Right lobe of liver (tissue), 6 donors: ENCODE results near the gene SLC46A2. TPM values are rescaled to one million over a fixed set of nuclear protein-coding genes. Genes with fewer than 3 reads are reported as not detected.

Experiments used
- ATAC-seq, 4 donors: fragments of 200-7000 bp; cut with Tn5 transposase; one replicate each; pipeline ENCODE4 v1.9.1; 2020; ENCODE audit warnings: mild to moderate bottlenecking in 4 of 4, moderate library complexity in 4 of 4
- DNase-seq, 3 donors: peaks; one replicate each; pipeline ENCODE4 v3.0.0-alpha.2; 2020
- H3K27ac ChIP-seq, 3 donors: fragments of 200-600 bp; one replicate each; pipeline ENCODE4 v1.8.0; 2022
- H3K27me3 ChIP-seq, 2 donors: fragments of 200-600 bp; one replicate each; pipeline ENCODE4 v1.8.0; 2022
- H3K36me3 ChIP-seq, 4 donors: fragments of 200-600 bp; sonication (generic) in 1 of 4; one replicate each; pipeline versions ENCODE4 v1.5.1 to v1.8.0; 2017 to 2022; ENCODE audit warnings: control low read depth in 1 of 4
- H3K4me1 ChIP-seq, 4 donors: fragments of 200-600 bp; sonication (generic) in 1 of 4; one replicate each; pipeline versions ENCODE4 v1.5.1 to v1.8.0; 2017 to 2022; ENCODE audit warnings: control low read depth in 1 of 4
- H3K4me3 ChIP-seq, 3 donors: fragments of 200-600 bp; one replicate each; pipeline ENCODE4 v1.8.0; 2022
- H3K9me3 ChIP-seq, 4 donors: fragments of 200-600 bp; sonication (generic) in 1 of 4; one replicate each; pipeline versions ENCODE4 v1.5.1 to v1.8.0; 2017 to 2022; ENCODE audit warnings: control low read depth in 1 of 4
- CTCF ChIP-seq, 4 donors: fragments of 200-600 bp in 3 of 4; fragments of 450-650 bp in 1 of 4; IDR thresholded peaks; one replicate each; pipeline versions ENCODE4 v1.5.1 to v1.8.0; 2016 to 2022; ENCODE audit warnings: antibody characterized with exemption in 4 of 4, mild to moderate bottlenecking in 2 of 4
- POLR2A ChIP-seq: fragments of 450-650 bp; IDR thresholded peaks from one replicate; pipeline ENCODE4 v1.6.1; 2017; ENCODE audit warnings: antibody characterized with exemption, mild to moderate bottlenecking
- WGBS: methylation state at CpG from one replicate; pipeline ENCODE4 v1.1.6; 2018; ENCODE audit warnings: low coverage, low lambda C conversion rate; ENCODE audit not compliant: insufficient coverage; ENCODE audit errors: missing lambda C conversion rate; 5-methylcytosine and 5-hydroxymethylcytosine counted together
- intact Hi-C, 2 donors: fragments of 100-400 bp; cut with DNase I; formaldehyde crosslinking; loops; one replicate each; pipeline versions ENCODE4 v1.11.2 to v1.14.1; 2022
- total RNA-seq, 6 experiments: library from RNA; depleted of rRNA in 2 of 6; stranded (reverse); fragments of >200 nt in 2 of 6; fragmentation: NEBNext Ultra II Directional in 3 of 6; extraction: Animal tissue kit (Norgen Biotek cat#: 25700) in 3 of 6; gene quantifications; one replicate each; pipeline versions ENCODE4 v1.1.0 to v1.2.4, GENCODE V29; 2016 to 2023
- donor health status: DM: no; HTN: yes; CAD: no.
- donor health status: DM: no; HTN: no; CAD: no.
- donor health status: DM: no; HTN: no; CAD: no.
- donor health status: DM: no; HTN: yes; CAD: no.
- donor health status: DM: no; HTN: yes; CAD: no.

Gene SLC46A2
- total RNA-seq, 6 experiments from 2014 or later, result 0.18 to 0.50 (median 0.25) TPM; not detected in 3

DNA sequence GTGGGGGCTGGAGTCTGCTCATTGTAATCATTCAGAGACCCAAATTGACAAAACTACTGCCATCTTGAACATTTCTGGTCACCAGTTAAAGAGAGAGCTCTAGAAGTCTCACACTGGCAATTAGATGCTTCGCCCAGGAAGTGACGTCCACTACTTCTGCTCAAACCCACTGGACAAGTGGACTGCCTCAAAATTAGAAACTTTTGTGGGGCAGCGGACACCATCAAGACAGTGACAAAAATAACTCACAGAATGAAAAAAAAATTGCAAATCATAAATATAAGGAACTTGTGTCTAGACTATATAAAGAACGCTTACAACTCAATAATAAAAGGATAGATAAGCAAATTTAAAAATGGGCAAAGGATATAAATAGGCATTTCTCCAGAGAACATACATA lies 9.8 kb upstream of the SLC46A2 start:
- ATAC-seq, result no peak
- no peak for TF ChIP-seq CTCF (IDR thresholded peaks at IDR 0.05)
- no peak for TF ChIP-seq POLR2A

DNA sequence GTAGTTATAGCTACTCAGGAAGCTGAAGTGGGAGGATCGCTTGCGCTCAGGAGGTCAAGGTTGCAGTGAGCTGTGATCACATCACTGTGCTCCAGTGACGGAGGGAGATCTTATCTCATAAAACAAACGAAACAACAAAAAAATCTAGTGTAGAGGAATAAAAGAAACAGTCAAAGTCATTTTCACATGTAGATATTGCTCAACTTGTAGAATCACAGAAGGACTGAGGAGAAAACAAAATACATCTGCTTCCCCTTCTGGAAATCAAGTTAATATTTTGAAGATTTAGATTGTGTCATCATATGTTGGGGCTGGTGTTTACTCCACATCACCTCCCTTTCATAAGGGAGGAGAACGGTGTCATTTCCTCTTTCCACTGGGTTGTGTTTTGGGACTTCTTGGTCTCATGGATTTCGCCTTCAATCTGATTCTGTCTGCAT lies 8.2 kb upstream of the SLC46A2 start:
- no peak overlapping the region for H3K27ac ChIP-seq
- no peaks in the 10 kb centered on the region for H3K9me3 ChIP-seq
- H3K27me3 ChIP-seq, result no peaks in the 10 kb centered on the region
- ATAC-seq (peak in 1 of 4 donors; percentile 19), DNase-seq (no peak)
- TF ChIP-seq CTCF (IDR thresholded peaks at IDR 0.05) (no peak), POLR2A (no peak)
- intact Hi-C loops, result no loop called here
- no peak overlapping the region for H3K4me3 ChIP-seq
- H3K36me3 ChIP-seq, result no peaks in the 10 kb centered on the region
- 29% methylated on average over 6 of the region's 6 CpGs for WGBS
- no peaks in the 10 kb centered on the region for H3K4me1 ChIP-seq

More for the DNA sequence above, 9.8 kb upstream of the SLC46A2 start:
- no peak for DNase-seq
- Histone ChIP-seq H3K27ac (no peak overlapping the region), H3K36me3 (no peaks in the 10 kb centered on the region), H3K9me3 (no peaks in the 10 kb centered on the region), H3K4me3 (no peak overlapping the region), H3K4me1 (no peaks in the 10 kb centered on the region), H3K27me3 (no peaks in the 10 kb centered on the region)
- WGBS, result 61% methylated on average over 4 of the region's 4 CpGs
- intact Hi-C loops, result loop anchor here (10.0 kb wide), 1 partner anchor 56 kb away; no protein-coding TSS in a partner anchor

GRCh38 chr9:112896131-112896530 lies 5.5 kb upstream of the SLC46A2 start:
- DNase-seq (no peak), ATAC-seq (no peak)
- 26% methylated on average over 3 of the region's 3 CpGs for WGBS
- Histone ChIP-seq H3K36me3 (no peaks in the 10 kb centered on the region), H3K4me1 (no peaks in the 10 kb centered on the region), H3K27me3 (no peaks in the 10 kb centered on the region), H3K4me3 (no peak overlapping the region), H3K9me3 (no peaks in the 10 kb centered on the region), H3K27ac (no peak overlapping the region)
- intact Hi-C loops, result no loop called here
- TF ChIP-seq POLR2A (no peak), CTCF (IDR thresholded peaks at IDR 0.05) (no peak)

DNA sequence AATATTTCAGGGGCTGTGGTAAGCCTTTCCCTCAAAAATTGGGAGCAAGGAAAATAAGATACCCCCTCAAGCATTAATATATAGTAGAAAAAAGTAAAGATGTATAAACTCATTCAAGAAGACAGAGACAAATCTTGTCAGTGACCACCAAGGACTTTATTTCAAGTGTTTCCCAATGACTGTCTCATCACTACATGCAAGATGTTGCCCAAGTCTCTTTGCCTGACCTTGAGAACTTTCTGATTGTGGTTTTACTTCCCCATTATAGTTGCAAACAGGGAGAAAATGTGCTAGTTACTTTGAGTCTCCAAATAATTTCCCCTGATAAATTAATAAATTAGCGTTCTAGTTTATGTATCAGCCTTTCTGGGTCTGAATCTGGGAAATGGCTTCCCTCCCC lies 4.0 kb upstream of the SLC46A2 start:
- no peak overlapping the region for H3K27ac ChIP-seq
- H3K4me1 ChIP-seq, result peaks cover 0 to 10% (median 0%) of the 10 kb centered on the region in 4 donors
- DNase-seq, result no peak
- no peak overlapping the region for H3K4me3 ChIP-seq
- H3K9me3 ChIP-seq, result no peaks in the 10 kb centered on the region
- no peaks in the 10 kb centered on the region for H3K36me3 ChIP-seq
- intact Hi-C loops, result no loop called here
- TF ChIP-seq POLR2A, result no peak
- no peak for TF ChIP-seq CTCF (IDR thresholded peaks at IDR 0.05)
- no peaks in the 10 kb centered on the region for H3K27me3 ChIP-seq
- peak in 1 of 4 donors; percentile 30 for ATAC-seq
- 73% methylated on average over 1 of the region's 1 CpG for WGBS

GRCh38 chr9:112894041-112894440 lies 3.4 kb upstream of the SLC46A2 start:
- TF ChIP-seq CTCF (IDR thresholded peaks at IDR 0.05), result no peak
- TF ChIP-seq POLR2A, result no peak
- intact Hi-C loops, result no loop called here
- peaks cover 0 to 10% (median 0%) of the 10 kb centered on the region in 4 donors for H3K4me1 ChIP-seq
- 100% methylated on average over 1 of the region's 1 CpG for WGBS
- H3K27me3 ChIP-seq, result no peaks in the 10 kb centered on the region
- DNase-seq (no peak), ATAC-seq (peak in 1 of 4 donors; percentile 11)
- no peak overlapping the region for H3K4me3 ChIP-seq
- H3K27ac ChIP-seq, result no peak overlapping the region
- no peaks in the 10 kb centered on the region for H3K36me3 ChIP-seq
- no peaks in the 10 kb centered on the region for H3K9me3 ChIP-seq
